22Rv1 (cell line): ENCODE data around the gene VPREB3.

ENCODE experiments used
- CTCF ChIP-seq: fragments of 450-650 bp; IDR thresholded peaks from 2 replicates; pipeline ENCODE4 v1.5.1; 2017; ENCODE audit warnings: mild to moderate bottlenecking
- ZFX ChIP-seq: fragments of 450-650 bp; IDR thresholded peaks from 2 replicates; pipeline ENCODE4 v1.6.1; 2017; ENCODE audit warnings: antibody characterized with exemption, borderline replicate concordance

- TF ChIP-seq CTCF (no peak), ZFX (no peak)
Measured at GRCh38 chr22:23753385-23753784, 840 bp downstream of the VPREB3 start.
